GM12872 (cell line): ENCODE results near the gene ICE2.

Source experiments
- CTCF ChIP-seq: IDR thresholded peaks from 3 replicates; pipeline ENCODE4 v1.5.1; 2011; ENCODE audit warnings: low read depth, mild to moderate bottlenecking, low read length, moderate library complexity; ENCODE audit not compliant: insufficient read depth

Gene ICE2

GRCh38 chr15:60485365-60486055 lies 6.6 kb upstream of the ICE2 start:
- TF ChIP-seq CTCF, result no peak

DNA sequence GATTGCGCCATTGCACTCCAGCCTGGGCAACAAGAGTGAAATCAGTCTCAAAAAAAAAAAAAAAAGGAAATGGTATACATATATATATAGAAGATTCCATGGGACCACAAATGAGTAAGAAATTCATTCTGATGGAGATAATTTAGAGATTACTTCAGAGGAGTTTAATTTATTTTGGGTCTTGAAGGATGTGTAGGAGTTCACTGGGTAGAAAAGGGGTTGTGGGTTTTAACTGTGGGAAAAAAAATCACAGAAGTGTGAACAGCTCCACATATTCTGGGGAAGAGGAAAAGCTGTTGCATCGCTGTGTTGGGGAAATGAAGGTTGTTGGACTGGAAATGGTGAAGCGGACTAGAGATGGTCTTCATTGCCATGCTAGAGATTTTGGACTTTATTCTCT lies 4.1 kb upstream of the ICE2 start:
- TF ChIP-seq CTCF, result no peak

- TF ChIP-seq CTCF, result no peak
Observed at GRCh38 chr15:60480888-60481287, 1.9 kb upstream of the ICE2 start.

DNA sequence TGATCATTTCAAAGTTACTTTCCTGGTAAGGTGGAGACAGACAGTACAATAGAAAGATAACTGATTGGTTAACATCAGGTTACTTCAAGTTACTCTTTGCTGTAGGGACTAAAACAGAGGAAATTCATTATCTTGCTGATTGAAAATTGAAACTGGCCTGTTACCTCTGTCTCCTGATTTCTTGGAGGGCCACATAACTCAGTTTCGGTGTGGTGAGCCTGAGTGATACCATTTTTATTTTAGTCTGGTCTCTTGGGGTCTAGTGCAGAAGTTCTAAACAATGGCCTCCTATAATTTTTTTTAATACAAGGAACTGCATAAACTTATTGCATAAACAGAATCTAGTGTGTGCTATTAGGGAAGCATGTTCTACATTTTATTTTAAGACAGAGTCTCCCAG lies 1.2 kb upstream of the ICE2 start:
- TF ChIP-seq CTCF, result no peak

GRCh38 chr15:60479361-60480110 lies 594 bp upstream of the ICE2 start:
- TF ChIP-seq CTCF, result no peak

DNA sequence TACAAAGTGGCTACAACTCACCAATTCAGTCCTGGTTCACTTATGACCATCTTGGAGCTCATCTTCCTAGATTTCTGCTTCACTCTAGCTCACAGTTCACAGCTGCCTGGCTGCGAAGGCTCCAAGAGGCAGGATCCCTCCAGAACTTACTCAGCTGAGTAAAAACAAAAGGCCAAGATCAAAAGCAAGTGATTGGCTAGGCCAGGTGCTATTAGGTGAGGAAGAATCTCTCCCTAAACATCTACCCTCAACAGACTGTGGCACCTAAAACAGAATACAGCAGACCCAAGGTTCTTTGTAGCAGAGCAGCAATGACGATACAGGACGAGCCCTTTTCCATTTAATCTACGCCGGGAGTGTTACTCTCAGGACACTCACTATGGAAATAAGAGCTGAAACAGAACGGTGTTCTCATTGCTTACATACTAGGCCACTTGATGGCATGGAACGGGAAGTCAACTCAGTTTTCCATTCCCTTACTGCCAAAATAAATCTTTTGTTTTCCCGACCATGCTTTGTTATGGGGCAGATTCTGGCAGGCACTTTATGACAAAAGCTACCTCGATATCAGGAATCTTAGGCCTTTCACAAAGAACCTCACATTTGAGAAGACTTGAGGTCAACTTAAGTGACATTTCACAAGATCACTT lies 901 bp downstream of the ICE2 start:
- no peak for TF ChIP-seq CTCF

- no peak for TF ChIP-seq CTCF
Observed at GRCh38 chr15:60477164-60477563, 1.8 kb downstream of the ICE2 start.
